HL-60 (cell line): ENCODE data around the gene APLP2.

Source experiments
- GABPA ChIP-seq: IDR thresholded peaks from 2 replicates; pipeline ENCODE4 v1.6.1; 2012; ENCODE audit warnings: low read depth
- POLR2AphosphoS5 ChIP-seq: IDR thresholded peaks from 2 replicates; pipeline ENCODE4 v1.6.1; 2012; ENCODE audit warnings: low read depth
- TF ChIP-seq, protein P1 (sequence below): IDR thresholded peaks from one replicate; pipeline ENCODE4 v1.5.1; 2011; ENCODE audit warnings: low read length, control low read depth, inconsistent platforms; ENCODE audit not compliant: insufficient read depth

DNA sequence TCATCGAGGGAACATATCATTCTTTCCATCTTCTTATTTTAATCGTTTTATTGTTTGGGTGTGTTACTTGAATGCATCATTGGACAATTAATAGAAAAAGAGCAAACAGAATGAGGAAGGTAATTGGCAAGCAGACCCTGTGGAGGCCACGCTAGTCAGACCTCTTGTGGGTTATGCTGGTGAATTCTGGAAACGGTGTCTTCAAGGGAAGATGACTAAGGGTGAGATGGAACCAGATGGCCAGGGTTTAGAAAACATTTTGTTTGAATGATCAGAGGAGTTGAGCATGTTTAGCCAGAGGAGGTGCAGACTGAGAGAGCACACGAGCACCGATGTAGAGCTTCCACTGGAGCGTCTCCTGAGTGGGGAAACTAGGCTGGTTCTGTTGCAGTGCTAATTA is 98.4 kb downstream of the APLP2 start:
- TF ChIP-seq, protein P1, sequence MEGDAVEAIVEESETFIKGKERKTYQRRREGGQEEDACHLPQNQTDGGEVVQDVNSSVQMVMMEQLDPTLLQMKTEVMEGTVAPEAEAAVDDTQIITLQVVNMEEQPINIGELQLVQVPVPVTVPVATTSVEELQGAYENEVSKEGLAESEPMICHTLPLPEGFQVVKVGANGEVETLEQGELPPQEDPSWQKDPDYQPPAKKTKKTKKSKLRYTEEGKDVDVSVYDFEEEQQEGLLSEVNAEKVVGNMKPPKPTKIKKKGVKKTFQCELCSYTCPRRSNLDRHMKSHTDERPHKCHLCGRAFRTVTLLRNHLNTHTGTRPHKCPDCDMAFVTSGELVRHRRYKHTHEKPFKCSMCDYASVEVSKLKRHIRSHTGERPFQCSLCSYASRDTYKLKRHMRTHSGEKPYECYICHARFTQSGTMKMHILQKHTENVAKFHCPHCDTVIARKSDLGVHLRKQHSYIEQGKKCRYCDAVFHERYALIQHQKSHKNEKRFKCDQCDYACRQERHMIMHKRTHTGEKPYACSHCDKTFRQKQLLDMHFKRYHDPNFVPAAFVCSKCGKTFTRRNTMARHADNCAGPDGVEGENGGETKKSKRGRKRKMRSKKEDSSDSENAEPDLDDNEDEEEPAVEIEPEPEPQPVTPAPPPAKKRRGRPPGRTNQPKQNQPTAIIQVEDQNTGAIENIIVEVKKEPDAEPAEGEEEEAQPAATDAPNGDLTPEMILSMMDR = no peak
- TF ChIP-seq GABPA (no peak), POLR2AphosphoS5 (no peak)
